ENCODE data around the gene MACROH2A1. TPM values are rescaled to one million over a fixed set of nuclear protein-coding genes. Genes with fewer than 3 reads are reported as not detected.

MACROH2A1 gene
- total and polyA plus RNA-seq, 2 of the 4 experiments (the other 2 are of a cell fraction) = 122 to 126 TPM

DNA sequence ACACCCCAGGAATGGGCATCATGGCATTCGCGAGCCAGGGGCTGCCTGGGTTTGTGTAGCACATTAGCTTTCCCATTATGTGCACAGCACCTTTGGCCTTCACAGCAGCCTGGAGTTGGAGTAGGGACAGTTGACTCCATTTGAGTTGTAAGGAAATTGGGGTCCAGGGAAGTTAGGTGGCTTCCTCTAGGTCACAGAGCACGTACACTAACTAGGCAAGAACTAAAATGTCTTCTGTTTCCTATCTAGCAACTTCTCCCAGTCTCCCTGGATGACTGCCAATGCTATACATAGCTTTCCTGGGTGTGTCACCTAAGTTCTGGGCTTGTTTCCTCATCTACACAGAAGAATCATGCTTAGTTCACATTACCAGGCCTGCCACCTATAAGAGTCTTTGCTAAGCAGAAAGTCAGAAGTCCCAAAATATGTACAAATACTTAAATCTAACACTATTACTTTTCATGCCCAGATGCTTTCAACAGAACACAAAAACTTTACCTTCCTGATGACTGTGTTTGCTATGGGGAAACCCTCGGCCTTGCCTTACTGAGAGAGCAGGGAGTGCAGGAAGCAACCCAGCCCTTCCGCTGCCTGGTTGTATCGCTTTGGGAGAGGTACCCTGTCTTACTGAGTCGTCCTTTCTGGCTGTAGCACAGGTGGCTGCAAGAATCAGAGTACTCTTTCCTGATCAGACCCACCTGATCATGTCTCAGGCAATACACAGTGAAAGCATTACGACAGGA, 12.0 kb downstream of the MACROH2A1 start:
- Histone ChIP-seq H3K4me3 (ENCODE audit: insufficient read depth, low read depth, low read length) (no peak overlapping the region), H3K56ac (ENCODE audit: extremely low read depth, insufficient read depth, low read length) (no peak overlapping the region), H2BK20ac (ENCODE audit: low read depth, low read length) (peak overlapping the region; percentile 47), H3K4me2 (ENCODE audit: low read depth, low read length) (peak overlapping the region; percentile 18; the same call in 1 of the 2 replicates), H3K27me3 (ENCODE audit: control insufficient read depth, insufficient read depth, low read length) (no peaks in the 10 kb centered on the region), H3K27ac (ENCODE audit: insufficient read depth, low read length) (peak overlapping the region; percentile 23; the same call in 1 of the 2 replicates), H2BK120ac (ENCODE audit: low read depth, low read length) (peak overlapping the region; percentile 58), H4K91ac (ENCODE audit: insufficient read depth, low read depth, low read length) (peak overlapping the region; percentile 79), H3K14ac (replicated peaks; ENCODE audit: low read depth, low read length) (peak overlapping the region; percentile 70), H4K8ac (ENCODE audit: low read depth in 2 of 2, low read length in 2 of 2) (peak overlapping the region; percentile 3 to 78; a peak in 3 of 4 replicates), H2AFZ (replicated peaks; ENCODE audit: low read length, poor library complexity) (no peak overlapping the region), H3K4ac (ENCODE audit: low read depth, low read length) (peak overlapping the region; percentile 85), H3K9ac (ENCODE audit: low read depth, low read length) (no peak overlapping the region), H3K79me1 (ENCODE audit: low read depth in 1 of 2, low read length in 2 of 2) (peaks cover 60 to 93% of the 10 kb centered on the region in 2 experiments), H2BK5ac (ENCODE audit: low read depth, low read length, poor library complexity, severe bottlenecking) (peak overlapping the region; percentile 70), H2AK5ac (ENCODE audit: low read depth, low read length) (peak overlapping the region; percentile 57; the same call in 1 of the 2 replicates), H4K5ac (ENCODE audit: low read depth, low read length) (peak overlapping the region; percentile 62), H3K9me3 (ENCODE audit: control insufficient read depth, insufficient read depth, low read length) (no peaks in the 10 kb centered on the region), H2AK9ac (replicated peaks; ENCODE audit: low read depth, low read length, poor library complexity) (peak overlapping the region; percentile 13), H3K23ac (ENCODE audit: low read depth, low read length) (peak overlapping the region; percentile 57; the same call in 1 of the 2 replicates), H3K4me1 (ENCODE audit: control insufficient read depth, insufficient read depth, low read length) (peaks cover 40% of the 10 kb centered on the region), H2BK15ac (ENCODE audit: low read depth, low read length) (peak overlapping the region; percentile 79; the same call in 2 of the 3 replicates), H3K18ac (ENCODE audit: low read depth, low read length) (peak overlapping the region; percentile 85), H3K36me3 (ENCODE audit: control insufficient read depth, insufficient read depth, low read length) (peaks cover 45% of the 10 kb centered on the region), H3K9me1 (ENCODE audit: insufficient read depth, low read length) (peaks cover 69% of the 10 kb centered on the region), H4K20me1 (ENCODE audit: insufficient read depth, low read length) (peaks cover 61% of the 10 kb centered on the region)
- no TSS peak for BruUV-seq (replicated peaks)
- TF ChIP-seq RCOR1 (IDR thresholded peaks at IDR 0.05; ENCODE audit: insufficient replicate concordance, low read length) = no peak
- TF ChIP-seq MAFK (IDR thresholded peaks at IDR 0.05; ENCODE audit: low read depth, low read length) = no peak
- no peak for TF ChIP-seq CHD1 (IDR thresholded peaks at IDR 0.05; ENCODE audit: low read depth, low read length)
- TF ChIP-seq SMC3 (IDR thresholded peaks at IDR 0.05; ENCODE audit: low read depth, low read length) = no peak
- peak; percentile 55 for TF ChIP-seq CEBPB (IDR thresholded peaks at IDR 0.05; ENCODE audit: low read depth, low read length)
- no peak for TF ChIP-seq MXI1 (IDR thresholded peaks at IDR 0.05; ENCODE audit: borderline replicate concordance, low read depth, low read length)
- TF ChIP-seq POLR2A (IDR thresholded peaks at IDR 0.05; ENCODE audit: low read depth, low read length) = no peak
- ChIA-PET POLR2A (ENCODE audit: unreplicated experiment) (no interaction called here), CTCF (no interaction called here)
- peak; percentile 21 for ATAC-seq (ENCODE audit: low read depth)
- peak; percentile 94 for DNase-seq
- dilution Hi-C loops (cut with HindIII; ENCODE audit: low sequenced_read_pairs, unreplicated experiment) (no loop called here), intact Hi-C loops (cut with micrococcal nuclease) (no loop called here), in situ Hi-C loops (cut with MboI; ENCODE audit: low sequenced_read_pairs) (no loop called here)
- 93% methylated on average over 3 of the region's 8 CpGs; no CpG with 5 or more reads in 1 of the 2 experiments for WGBS, 2 experiments (ENCODE audit: extremely low coverage in 2 of 2, insufficient read length in 1 of 2)

Measured in IMR-90 (cell line).